HG03575 (cell line): ENCODE measurements around the gene SAPCD2.

Experiments
- ATAC-seq: cut with Tn5 transposase; IDR thresholded peaks from one replicate; pipeline ENCODE4 v1.9.1; 2021; ENCODE audit not compliant: unreplicated experiment, insufficient number of reproducible peaks, low FRiP score; ENCODE audit errors: extremely low read depth

SAPCD2 gene

GRCh38 chr9:137108608-137109249 is 38.4 kb upstream of the SAPCD2 start:
- ATAC-seq = no peak

DNA sequence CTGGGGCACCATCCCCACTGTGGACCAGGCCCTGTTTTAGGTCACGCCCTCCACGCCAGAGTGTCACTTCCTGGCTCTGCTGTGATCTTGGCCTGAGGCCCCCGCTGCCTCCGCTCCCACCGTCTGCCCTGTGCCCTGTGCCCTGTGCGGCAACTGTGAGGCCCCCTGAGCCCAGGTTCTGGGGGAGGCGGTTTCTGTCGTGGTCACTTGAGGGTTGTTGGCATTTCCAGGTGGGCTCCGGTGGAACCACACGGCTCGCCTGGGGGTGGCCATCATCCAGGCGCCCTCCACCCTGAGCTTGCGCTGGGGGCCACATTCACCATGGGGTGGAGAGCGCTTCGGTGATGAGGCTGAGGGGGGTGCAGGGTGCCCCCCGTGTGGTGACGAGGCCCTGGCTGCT is 37.6 kb upstream of the SAPCD2 start:
- no peak for ATAC-seq

DNA sequence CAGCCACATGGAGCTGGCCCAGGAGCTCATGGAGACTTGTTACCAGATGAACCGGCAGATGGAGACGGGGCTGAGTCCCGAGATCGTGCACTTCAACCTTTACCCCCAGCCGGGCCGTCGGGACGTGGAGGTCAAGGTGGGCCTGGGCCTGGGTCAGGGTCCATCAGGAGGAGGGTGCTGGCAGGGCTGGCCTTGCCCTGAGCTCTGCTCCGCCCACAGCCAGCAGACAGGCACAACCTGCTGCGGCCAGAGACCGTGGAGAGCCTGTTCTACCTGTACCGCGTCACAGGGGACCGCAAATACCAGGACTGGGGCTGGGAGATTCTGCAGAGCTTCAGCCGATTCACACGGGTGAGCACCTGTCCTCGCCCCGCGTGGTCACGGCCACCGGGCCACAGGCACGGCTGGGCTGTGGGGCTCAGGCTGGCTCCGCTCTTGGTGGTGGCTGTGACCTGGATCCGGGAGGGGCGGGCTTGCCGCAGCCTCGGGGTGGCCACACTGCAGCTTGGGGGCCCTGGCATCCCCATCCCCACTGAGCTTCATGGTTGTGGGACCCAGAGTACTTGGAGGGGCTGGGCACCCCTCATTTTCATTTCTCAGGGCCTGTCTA is 37.1 kb upstream of the SAPCD2 start:
- ATAC-seq = no peak

GRCh38 chr9:137106662-137107250 is 36.4 kb upstream of the SAPCD2 start:
- no peak for ATAC-seq

- ATAC-seq = no peak
These were observed 35.7 kb upstream of the SAPCD2 start for GRCh38 chr9:137105814-137106661.

GRCh38 chr9:137103206-137103999 is 33.0 kb upstream of the SAPCD2 start:
- no peak for ATAC-seq

DNA sequence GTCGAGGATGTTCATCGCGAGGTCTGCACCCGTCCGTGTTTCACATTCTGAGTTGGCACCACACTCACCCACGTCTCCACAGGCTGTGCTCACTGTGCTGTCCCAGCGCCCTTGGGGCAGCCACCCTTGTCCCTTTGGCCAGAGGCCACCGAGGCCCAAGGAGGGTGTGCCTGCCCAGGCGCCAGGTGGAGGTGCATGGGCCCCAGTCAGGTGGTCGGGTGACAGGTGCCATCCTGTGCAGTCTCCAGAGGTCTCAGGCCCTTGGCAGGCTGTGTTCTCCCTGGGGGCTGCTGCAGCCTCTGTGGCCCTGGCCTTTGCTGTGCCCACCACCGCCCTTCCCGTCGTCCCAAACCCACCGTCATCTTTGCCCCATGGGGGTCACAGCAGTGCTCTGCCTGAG is 28.9 kb upstream of the SAPCD2 start:
- ATAC-seq = no peak

- ATAC-seq = no peak
These were observed 27.6 kb upstream of the SAPCD2 start for GRCh38 chr9:137097761-137098462.

DNA sequence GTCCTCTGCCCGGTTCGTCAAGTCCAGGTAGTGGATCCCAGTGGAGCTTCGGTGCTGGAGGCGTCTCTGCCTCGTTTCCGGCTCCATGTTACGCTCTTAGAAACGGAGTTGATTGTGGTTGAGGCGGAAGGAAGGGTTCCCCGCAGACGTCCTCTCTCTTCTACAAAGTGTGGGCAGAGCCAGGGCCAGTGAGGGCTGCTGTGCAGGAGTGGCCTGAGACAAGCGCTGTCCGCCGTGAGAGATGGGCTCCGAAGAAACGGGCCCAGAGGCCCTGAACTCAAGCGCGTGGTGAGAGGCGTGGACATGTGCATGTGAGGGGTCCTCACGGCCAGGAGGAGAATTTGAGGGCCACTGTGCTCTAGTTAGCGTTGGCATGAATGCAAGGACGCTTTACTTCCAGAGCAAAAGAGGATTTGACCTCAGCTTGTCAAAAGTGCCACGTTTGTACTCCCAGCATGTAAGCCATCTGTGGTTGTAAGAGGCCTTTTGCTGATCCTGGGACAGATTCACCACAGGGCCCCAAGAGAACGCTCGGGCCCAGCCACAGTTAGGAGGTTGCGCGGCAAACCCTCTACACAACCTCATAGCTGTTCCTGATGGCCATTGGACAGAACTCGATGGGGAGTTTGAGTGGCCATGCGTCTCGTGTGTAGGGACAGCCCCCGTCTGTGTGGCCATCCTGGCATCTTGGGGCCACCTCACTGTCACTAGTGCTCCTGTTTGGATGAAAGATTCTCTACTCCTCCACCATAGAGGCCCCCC is 26.6 kb upstream of the SAPCD2 start:
- no peak for ATAC-seq

DNA sequence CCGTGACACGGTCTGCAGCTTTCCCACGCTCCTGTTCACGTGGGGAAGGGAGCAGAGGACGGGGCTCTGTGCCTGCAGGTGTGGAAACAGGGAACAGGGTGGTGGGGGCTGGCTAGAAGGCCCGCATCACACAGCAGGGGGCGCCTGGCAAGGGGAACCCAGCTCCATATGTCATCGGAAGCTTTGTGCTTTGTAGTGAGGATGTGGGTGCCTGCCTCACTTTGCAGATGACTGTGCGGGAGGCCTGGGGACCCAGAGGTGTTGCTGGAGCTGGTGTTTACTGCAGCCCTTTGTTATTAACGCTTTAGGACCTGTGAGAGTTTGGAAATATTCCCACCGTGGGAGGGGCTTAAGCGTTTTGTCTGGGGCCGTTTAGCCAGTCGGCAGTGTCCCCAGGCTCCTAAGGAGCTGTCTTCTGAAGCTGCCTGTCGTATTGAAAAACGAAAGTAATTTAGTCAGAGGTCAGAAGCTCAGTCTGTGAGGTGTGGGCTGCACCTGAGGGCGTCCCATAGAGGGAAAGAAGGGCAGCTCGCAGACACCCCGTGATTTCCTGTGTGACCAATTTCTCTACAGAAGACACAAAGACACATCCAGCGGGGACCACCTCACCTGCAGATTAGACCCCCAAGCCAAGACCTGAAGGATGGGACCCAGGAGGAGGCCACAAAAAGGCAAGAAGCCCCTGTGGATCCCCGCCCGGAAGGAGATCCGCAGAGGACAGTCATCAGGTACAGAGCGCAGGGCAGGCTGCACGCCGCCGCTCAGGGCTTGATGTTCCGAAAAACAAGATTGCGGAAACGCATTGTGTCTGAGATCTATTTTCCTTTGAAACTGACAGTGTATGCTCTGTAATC is 25.5 kb upstream of the SAPCD2 start:
- ATAC-seq = no peak

DNA sequence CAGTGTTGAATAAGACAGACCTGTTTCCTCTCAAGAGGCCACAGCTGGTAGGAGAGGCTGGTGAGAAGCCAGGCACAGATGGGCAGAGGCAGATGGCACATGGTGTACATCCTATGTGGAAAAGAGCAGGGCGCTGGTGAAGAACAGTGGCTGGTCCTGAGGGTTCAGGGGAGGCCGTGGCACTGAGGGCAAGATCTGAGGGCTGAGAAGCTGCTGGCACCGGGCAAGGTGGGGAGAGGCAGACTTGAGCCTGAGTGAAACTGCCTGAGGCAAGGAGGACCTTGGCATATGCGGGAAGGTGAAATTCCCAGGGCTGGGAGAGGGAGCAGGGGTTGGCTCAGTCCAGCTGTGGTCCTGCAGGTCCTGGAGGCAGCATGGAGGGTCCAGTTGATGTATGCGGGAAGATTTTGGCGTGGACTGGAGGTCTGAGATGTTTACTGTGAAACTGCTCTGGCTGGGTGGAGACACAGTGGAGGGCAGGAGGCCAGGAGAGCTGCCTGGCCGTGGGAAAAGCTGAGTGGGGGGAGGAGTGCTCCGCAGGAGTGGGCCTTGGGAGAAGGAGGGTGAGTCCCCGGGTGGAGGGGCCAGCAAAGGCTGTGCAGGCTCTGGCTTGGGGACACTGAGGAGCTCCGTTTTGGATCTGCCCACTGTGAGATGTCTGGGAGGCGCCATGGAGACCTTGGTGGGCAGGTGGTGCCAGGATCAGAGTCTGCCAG is 19.0 kb upstream of the SAPCD2 start:
- no peak for ATAC-seq

DNA sequence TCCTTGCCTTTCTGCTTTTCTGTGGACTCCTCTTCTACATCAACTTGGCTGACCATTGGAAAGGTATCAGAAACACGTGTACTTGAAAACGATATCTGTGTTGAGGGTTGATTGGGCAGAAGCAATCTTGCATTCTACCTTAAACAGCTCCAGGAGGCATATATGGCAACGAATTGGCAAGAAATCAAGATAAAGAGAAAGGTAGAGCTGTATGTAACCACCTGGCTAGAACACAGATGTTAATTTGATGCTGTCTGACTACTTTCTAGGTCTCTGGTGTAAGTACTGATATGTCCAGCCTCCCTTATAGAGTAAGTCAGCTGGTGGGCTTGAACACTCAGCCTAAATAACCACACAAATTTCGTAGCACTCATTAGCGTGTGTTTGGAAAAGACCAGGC is 17.8 kb upstream of the SAPCD2 start:
- ATAC-seq = no peak

DNA sequence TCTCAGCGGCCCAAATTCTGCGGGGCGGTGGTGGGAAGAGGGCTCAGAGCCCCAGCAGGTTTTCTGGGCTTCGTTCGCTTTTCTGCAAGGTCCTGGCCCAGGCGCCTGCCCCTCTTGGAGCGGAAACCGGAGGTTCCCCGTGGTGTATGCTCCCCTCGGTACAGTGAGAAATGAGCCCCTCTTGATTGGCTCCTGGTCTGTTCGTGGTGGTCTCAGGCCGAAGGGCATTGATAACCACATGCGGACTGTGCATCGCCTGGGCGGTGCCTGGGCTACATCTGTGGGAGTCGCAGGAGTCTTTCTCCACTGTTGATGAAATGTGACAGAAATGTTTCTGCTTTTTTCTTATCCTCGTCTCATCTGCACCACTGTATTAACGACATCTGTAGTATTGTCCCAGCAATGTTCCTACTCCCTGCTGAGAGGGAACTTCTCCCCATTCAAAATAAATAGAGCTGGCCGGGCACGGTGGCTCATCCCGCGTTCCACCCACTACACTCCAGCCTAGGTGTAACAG is 17.1 kb upstream of the SAPCD2 start:
- ATAC-seq = no peak

DNA sequence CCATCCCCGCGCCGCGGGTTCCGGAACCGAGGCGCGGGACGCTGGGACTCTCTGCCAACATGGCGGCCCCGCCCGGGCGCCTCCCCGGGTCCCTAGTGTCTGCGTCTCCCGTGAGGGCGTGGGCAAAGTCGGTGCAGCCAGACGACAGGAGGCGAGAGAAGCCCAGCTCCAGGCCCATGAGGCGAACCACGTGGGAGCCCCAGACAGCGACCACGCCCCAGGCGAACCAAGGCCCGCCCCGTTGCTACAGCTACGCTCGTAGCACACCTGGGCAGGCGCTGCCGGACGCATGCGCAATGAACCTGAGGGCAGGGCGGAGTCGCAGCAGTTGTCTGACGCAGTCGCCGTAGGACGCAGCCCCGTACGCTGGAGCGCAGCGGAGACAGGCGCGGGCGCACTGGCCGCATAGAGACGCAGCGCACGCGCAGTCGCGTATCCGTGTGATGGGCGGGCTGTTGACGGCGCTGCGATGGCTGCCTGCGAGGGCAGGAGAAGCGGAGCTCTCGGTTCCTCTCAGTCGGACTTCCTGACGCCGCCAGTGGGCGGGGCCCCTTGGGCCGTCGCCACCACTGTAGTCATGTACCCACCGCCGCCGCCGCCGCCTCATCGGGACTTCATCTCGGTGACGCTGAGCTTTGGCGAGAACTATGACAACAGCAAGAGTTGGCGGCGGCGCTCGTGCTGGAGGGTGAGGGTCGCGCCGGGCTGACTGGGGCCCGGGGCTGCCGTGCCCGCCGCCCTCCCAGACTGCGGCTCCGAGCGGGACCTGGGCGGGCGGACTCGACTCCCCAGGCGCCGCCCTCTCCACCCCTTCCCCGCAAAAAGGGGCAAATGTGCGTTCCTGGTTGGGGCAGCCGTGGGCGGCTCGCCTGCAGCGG is 16.4 kb upstream of the SAPCD2 start, which contains the start of gene MAN1B1:
MAN1B1 (plus strand) TSS at position 455 of the 878 bp plus-strand sequence; CDS start at position 470, 15 bp downstream.
- peak; percentile 42 for ATAC-seq

- no peak for ATAC-seq
These were observed 15.7 kb upstream of the SAPCD2 start for GRCh38 chr9:137085920-137086530.
